Astrocyte (in vitro differentiated cells and primary cell): Measurements from ENCODE around the gene RBM42. TPM values are rescaled to one million over a fixed set of nuclear protein-coding genes. Genes with fewer than 3 reads are reported as not detected.

Experiments
- DNase-seq: peaks from one replicate; pipeline ENCODE4 v3.0.0-alpha.2; 2010; ENCODE audit warnings: low read depth
- FAIRE-seq: peaks from 2 replicates; lab custom pipeline; 2011; peaks lifted over from hg19 to GRCh38; lab: Jason Lieb, UNC
- H2AFZ ChIP-seq: 2 replicates; pipeline ENCODE4 v1.6.0; 2012; ENCODE audit warnings: low read depth, low read length, inconsistent platforms
- H3K27ac ChIP-seq: 2 replicates; pipeline ENCODE4 v1.5.1; 2011; ENCODE audit warnings: low read depth, low read length, inconsistent platforms
- H3K27me3 ChIP-seq: 2 replicates; pipeline ENCODE4 v1.6.0; 2011; ENCODE audit warnings: low read length, inconsistent platforms; ENCODE audit not compliant: insufficient read depth
- H3K36me3 ChIP-seq: 2 replicates; pipeline ENCODE4 v1.5.1; 2011; ENCODE audit warnings: low read length, inconsistent platforms; ENCODE audit not compliant: insufficient read depth
- H3K4me1 ChIP-seq: 2 replicates; pipeline ENCODE4 v1.5.1; 2011; ENCODE audit warnings: low read length, inconsistent platforms; ENCODE audit not compliant: insufficient read depth
- H3K4me2 ChIP-seq: 2 replicates; pipeline ENCODE4 v1.6.0; 2012; ENCODE audit warnings: low read length, inconsistent platforms
- H3K4me3 ChIP-seq: 2 replicates; pipeline ENCODE4 v1.5.1; 2011; ENCODE audit warnings: low read depth, mild to moderate bottlenecking, low read length, inconsistent platforms; ENCODE audit not compliant: insufficient read depth
- H3K79me2 ChIP-seq: 2 replicates; pipeline ENCODE4 v1.6.0; 2012; ENCODE audit warnings: mild to moderate bottlenecking, low read length, inconsistent platforms; ENCODE audit not compliant: insufficient read depth
- H3K9ac ChIP-seq: 2 replicates; pipeline ENCODE4 v1.6.0; 2012; ENCODE audit warnings: mild to moderate bottlenecking, low read length, inconsistent platforms
- H3K9me3 ChIP-seq: 2 replicates; pipeline ENCODE4 v1.5.1; 2012; ENCODE audit warnings: low read depth, mild to moderate bottlenecking, low read length, inconsistent platforms; ENCODE audit not compliant: insufficient read depth
- H4K20me1 ChIP-seq: 2 replicates; pipeline ENCODE4 v1.6.0; 2012; ENCODE audit warnings: low read length, inconsistent platforms; ENCODE audit not compliant: insufficient read depth
- H3K27ac Mint-ChIP-seq: one replicate; pipeline ENCODE4 v1.8.0; 2021; ENCODE audit warnings: mild to moderate bottlenecking, mixed read lengths; ENCODE audit not compliant: unreplicated experiment
- H3K27me3 Mint-ChIP-seq: one replicate; pipeline ENCODE4 v1.8.0; 2021; ENCODE audit warnings: low read depth, mixed read lengths; ENCODE audit not compliant: unreplicated experiment
- H3K36me3 Mint-ChIP-seq: one replicate; pipeline ENCODE4 v1.8.0; 2021; ENCODE audit warnings: low read depth, mixed read lengths; ENCODE audit not compliant: unreplicated experiment
- H3K4me1 Mint-ChIP-seq: one replicate; pipeline ENCODE4 v1.8.0; 2021; ENCODE audit warnings: low read depth, mixed read lengths; ENCODE audit not compliant: unreplicated experiment
- H3K4me3 Mint-ChIP-seq: one replicate; pipeline ENCODE4 v1.8.0; 2021; ENCODE audit warnings: mild to moderate bottlenecking, moderate library complexity, mixed read lengths; ENCODE audit not compliant: unreplicated experiment
- H3K9me3 Mint-ChIP-seq: one replicate; pipeline ENCODE4 v1.8.0; 2021; ENCODE audit warnings: mild to moderate bottlenecking, mixed read lengths; ENCODE audit not compliant: unreplicated experiment
- CTCF ChIP-seq: IDR thresholded peaks from 2 replicates; pipeline ENCODE4 v1.5.1; 2011; ENCODE audit warnings: low read depth, mild to moderate bottlenecking, inconsistent platforms, low read length, moderate library complexity; ENCODE audit not compliant: insufficient read depth
- EZH2 ChIP-seq: IDR thresholded peaks from 2 replicates; pipeline ENCODE4 v1.6.1; 2012; ENCODE audit warnings: mild to moderate bottlenecking, low read length, inconsistent platforms; ENCODE audit not compliant: insufficient read depth
- total RNA-seq: library from RNA; stranded (reverse); gene quantifications from 2 replicates; pipeline ENCODE4 v1.2.1, GENCODE V29; 2021

Gene RBM42
- total RNA-seq, 1 donor from 2014 or later, result 102 TPM

GRCh38 chr19:35644987-35645679 lies 16.3 kb downstream of the RBM42 start:
- Histone ChIP-seq H3K79me2 (peaks cover 20% of the 10 kb centered on the region), H3K27me3 (no peaks in the 10 kb centered on the region), H3K4me3 (peak overlapping the region; percentile 47), H4K20me1 (peaks cover under 1% of the 10 kb centered on the region), H3K9me3 (no peaks in the 10 kb centered on the region), H2AFZ (peak overlapping the region; percentile 95), H3K27ac (no peak overlapping the region), H3K36me3 (no peaks in the 10 kb centered on the region), H3K9ac (peak overlapping the region; percentile 70), H3K4me1 (peaks cover 21% of the 10 kb centered on the region), H3K4me2 (peak overlapping the region; percentile 95)
- no peak for TF ChIP-seq CTCF
- TF ChIP-seq EZH2, result no peak
- FAIRE-seq (no peak), DNase-seq (no peak)
- Mint-ChIP-seq H3K27ac (peak overlapping the region; percentile 62), H3K4me1 (peaks cover 5% of the 10 kb centered on the region), H3K4me3 (peak overlapping the region; percentile 81), H3K9me3 (no peaks in the 10 kb centered on the region), H3K27me3 (no peaks in the 10 kb centered on the region), H3K36me3 (peaks cover 2% of the 10 kb centered on the region)

GRCh38 chr19:35645680-35646511 lies 17.1 kb downstream of the RBM42 start:
- no peaks in the 10 kb centered on the region for H3K27me3 ChIP-seq
- H3K4me1 Mint-ChIP-seq, result peaks cover 7% of the 10 kb centered on the region
- H3K4me1 ChIP-seq, result peaks cover 21% of the 10 kb centered on the region
- no peaks in the 10 kb centered on the region for H3K9me3 Mint-ChIP-seq
- peaks cover 28% of the 10 kb centered on the region for H3K79me2 ChIP-seq
- no peak overlapping the region for H3K27ac ChIP-seq
- H3K27me3 Mint-ChIP-seq, result no peaks in the 10 kb centered on the region
- FAIRE-seq (no peak), DNase-seq (no peak)
- peak overlapping the region; percentile 81 for H3K4me3 Mint-ChIP-seq
- peak overlapping the region; percentile 95 for H3K4me2 ChIP-seq
- TF ChIP-seq EZH2, result no peak
- no peak for TF ChIP-seq CTCF
- no peak overlapping the region for H3K9ac ChIP-seq
- H3K27ac Mint-ChIP-seq, result no peak overlapping the region
- H2AFZ ChIP-seq, result peak overlapping the region; percentile 29
- H3K4me3 ChIP-seq, result no peak overlapping the region
- H4K20me1 ChIP-seq, result peaks cover 8% of the 10 kb centered on the region
- H3K36me3 ChIP-seq, result no peaks in the 10 kb centered on the region
- peaks cover 2% of the 10 kb centered on the region for H3K36me3 Mint-ChIP-seq
- no peaks in the 10 kb centered on the region for H3K9me3 ChIP-seq
